GM12878 (cell line): ENCODE results near the gene FSD1L. TPM values are rescaled to one million over a fixed set of nuclear protein-coding genes. Genes with fewer than 3 reads are reported as not detected.

Source experiments
- BCL11A ChIP-seq: IDR thresholded peaks from 2 replicates; pipeline ENCODE4 v1.6.1; 2011; ENCODE audit warnings: low read depth, low read length
- CBFB ChIP-seq: IDR thresholded peaks from 2 replicates; pipeline ENCODE4 v1.6.1; 2016; ENCODE audit warnings: antibody characterized with exemption, low read depth
- ESRRA ChIP-seq: IDR thresholded peaks from 2 replicates; pipeline ENCODE4 v1.6.1; 2012; ENCODE audit warnings: mild to moderate bottlenecking, low read length, improper control_type of control experiment
- HCFC1 ChIP-seq: fragments of 150-350 bp; IDR thresholded peaks from 2 replicates; pipeline ENCODE4 v1.6.1; 2014; ENCODE audit warnings: low read length
- IKZF2 ChIP-seq, 2 experiments: fragments of 450-650 bp; IDR thresholded peaks; 2 replicates each; pipeline ENCODE4 v1.6.1; 2017; ENCODE audit warnings: mild to moderate bottlenecking in 2 of 2, moderate library complexity in 2 of 2
- IRF4 ChIP-seq: IDR thresholded peaks from 2 replicates; pipeline ENCODE4 v1.6.1; 2011; ENCODE audit warnings: low read depth, low read length
- MYB ChIP-seq: fragments of 150-350 bp; IDR thresholded peaks from 2 replicates; pipeline ENCODE4 v1.6.1; 2014; ENCODE audit warnings: mild to moderate bottlenecking, low read depth, low read length, borderline replicate concordance
- MYC ChIP-seq: IDR thresholded peaks from 2 replicates; pipeline ENCODE4 v1.6.1; 2011; ENCODE audit warnings: mild to moderate bottlenecking, low read length, moderate library complexity, inconsistent platforms; ENCODE audit not compliant: insufficient read depth, insufficient replicate concordance, insufficient read length, severe bottlenecking
- NFYA ChIP-seq: IDR thresholded peaks from 2 replicates; pipeline ENCODE4 v1.6.1; 2011; ENCODE audit warnings: low read depth, mild to moderate bottlenecking, low read length, improper control_type of control experiment, borderline replicate concordance
- NFYB ChIP-seq: IDR thresholded peaks from 2 replicates; pipeline ENCODE4 v1.6.1; 2011; ENCODE audit warnings: low read depth, mild to moderate bottlenecking, low read length, improper control_type of control experiment, moderate library complexity; ENCODE audit not compliant: insufficient read depth
- POLR2AphosphoS2 ChIP-seq: IDR thresholded peaks from 2 replicates; pipeline ENCODE4 v1.6.1; 2011; ENCODE audit warnings: low read depth, mild to moderate bottlenecking, low read length, improper control_type of control experiment, moderate library complexity
- RAD21 ChIP-seq: IDR thresholded peaks from 2 replicates; pipeline ENCODE4 v1.6.1; 2011; ENCODE audit warnings: mild to moderate bottlenecking, low read depth, low read length, moderate library complexity; ENCODE audit not compliant: insufficient read depth
- RFX5 ChIP-seq: IDR thresholded peaks from 2 replicates; pipeline ENCODE4 v1.6.1; 2011; ENCODE audit warnings: low read depth, low read length, improper control_type of control experiment
- SIX5 ChIP-seq: IDR thresholded peaks from 2 replicates; pipeline ENCODE4 v1.6.1; 2011; ENCODE audit warnings: mild to moderate bottlenecking, low read depth, low read length, moderate library complexity; ENCODE audit not compliant: severe bottlenecking
- SMAD5 ChIP-seq: IDR thresholded peaks from 2 replicates; pipeline ENCODE4 v1.6.1; 2016; ENCODE audit warnings: antibody characterized with exemption, low read depth
- SP1 ChIP-seq: IDR thresholded peaks from one replicate; pipeline ENCODE4 v1.6.1; 2011; ENCODE audit warnings: low read depth, low read length
- ZNF622 ChIP-seq: fragments of 450-650 bp; IDR thresholded peaks from 2 replicates; pipeline ENCODE4 v1.6.1; 2017; ENCODE audit warnings: mild to moderate bottlenecking, inconsistent platforms
- polyA plus RNA-seq, 11 experiments: library from polyadenylated mRNA; depleted of rRNA in 4 of 11; unstranded in 6 of 11; stranded (reverse) in 5 of 11; fragments of >200 nt; fragmentation: Nextera tagmentation in 4 of 11; fragmentation: Illumina TruSeq in 1 of 11; extraction: Ambion mirVana in 4 of 11; extraction: Trizol in 1 of 11; gene quantifications; 1 replicate in 1 of 11; 2 replicates in 10 of 11; pipeline versions ENCODE4 v1.2.1 to v1.2.3, GENCODE V29; 2011 to 2016; ENCODE audit warnings: inconsistent platforms in 2 of 11, missing spikeins in 2 of 11, low read depth in 1 of 11
- total RNA-seq, 4 experiments: library from RNA; depleted of rRNA in 3 of 4; stranded (reverse); fragments of >200 nt in 3 of 4; fragmentation: Illumina TruSeq in 1 of 4; extraction: Trizol in 1 of 4; gene quantifications; 2 replicates each; pipeline versions ENCODE4 v1.2.1 to v1.2.3, GENCODE V29; 2013 to 2021
- TF ChIP-seq, protein P1 (sequence below): IDR thresholded peaks from 2 replicates; pipeline ENCODE4 v1.6.1; 2011; ENCODE audit warnings: borderline replicate concordance, low read depth, mild to moderate bottlenecking, moderate library complexity, mixed read lengths, low read length; ENCODE audit not compliant: insufficient read depth; ENCODE audit errors: extremely low read length
- TF ChIP-seq, protein P2 (sequence below): fragments of 450-650 bp; formaldehyde crosslinking; IDR thresholded peaks from 2 replicates; pipeline ENCODE4 v1.5.0; 2022; ENCODE audit warnings: mild to moderate bottlenecking, missing genetic modification characterization
- TF ChIP-seq, protein P3 (sequence below): IDR thresholded peaks from 2 replicates; pipeline ENCODE4 v1.6.1; 2011; ENCODE audit warnings: low read depth, low read length, improper control_type of control experiment, borderline replicate concordance
- TF ChIP-seq, protein P4 (sequence below): fragments of 450-650 bp; IDR thresholded peaks from 2 replicates; pipeline ENCODE4 v1.6.1; 2017; ENCODE audit warnings: low read depth, mild to moderate bottlenecking, moderate library complexity
- TF ChIP-seq, protein P5 (sequence below): fragments of 450-650 bp; IDR thresholded peaks from 2 replicates; pipeline ENCODE4 v1.6.1; 2017; ENCODE audit warnings: mild to moderate bottlenecking

Gene FSD1L
- total and polyA plus RNA-seq, 10 of the 15 experiments (the other 5 are each of a cell fraction or from before 2014, with no cell fraction given): 11.9 to 52.4 (median 17.0) TPM

DNA sequence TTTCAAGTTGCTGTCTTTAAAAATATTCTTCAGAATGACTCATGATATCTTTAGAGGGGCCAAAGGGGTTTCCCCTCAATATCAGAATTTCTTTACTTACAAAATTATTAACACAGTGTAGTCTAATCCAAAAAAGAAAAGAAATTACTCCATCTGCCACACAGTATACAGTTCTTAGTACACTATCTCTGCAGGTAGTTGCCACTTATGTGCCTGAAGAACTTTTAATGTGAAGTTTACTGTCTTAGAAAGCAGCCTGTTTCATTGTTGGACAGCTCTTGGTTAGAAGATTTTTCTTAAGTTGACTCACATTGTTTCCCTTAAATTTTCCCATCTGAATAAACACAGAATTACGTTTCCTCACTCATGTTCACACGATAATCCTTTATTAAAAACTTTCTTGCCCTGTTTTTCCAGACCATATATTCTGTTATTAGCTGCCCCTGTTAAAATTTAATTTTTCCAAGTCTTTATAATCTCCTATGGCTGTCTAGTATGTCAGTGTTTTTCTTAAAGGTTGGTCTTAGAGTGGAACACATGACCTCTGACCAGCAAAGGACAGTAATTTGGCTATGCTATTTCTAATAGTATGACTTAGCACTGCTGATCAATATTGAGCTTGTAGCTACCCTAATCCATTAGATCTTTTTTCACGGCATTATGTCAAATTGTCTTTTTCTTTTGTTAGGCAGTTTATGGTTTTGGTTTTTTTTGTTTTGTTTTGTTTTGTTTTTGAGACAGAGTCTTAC is 88.3 kb downstream of the FSD1L start (continued):
- TF ChIP-seq, protein P1, sequence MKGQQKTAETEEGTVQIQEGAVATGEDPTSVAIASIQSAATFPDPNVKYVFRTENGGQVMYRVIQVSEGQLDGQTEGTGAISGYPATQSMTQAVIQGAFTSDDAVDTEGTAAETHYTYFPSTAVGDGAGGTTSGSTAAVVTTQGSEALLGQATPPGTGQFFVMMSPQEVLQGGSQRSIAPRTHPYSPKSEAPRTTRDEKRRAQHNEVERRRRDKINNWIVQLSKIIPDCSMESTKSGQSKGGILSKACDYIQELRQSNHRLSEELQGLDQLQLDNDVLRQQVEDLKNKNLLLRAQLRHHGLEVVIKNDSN: no peak
- TF ChIP-seq, protein P2, sequence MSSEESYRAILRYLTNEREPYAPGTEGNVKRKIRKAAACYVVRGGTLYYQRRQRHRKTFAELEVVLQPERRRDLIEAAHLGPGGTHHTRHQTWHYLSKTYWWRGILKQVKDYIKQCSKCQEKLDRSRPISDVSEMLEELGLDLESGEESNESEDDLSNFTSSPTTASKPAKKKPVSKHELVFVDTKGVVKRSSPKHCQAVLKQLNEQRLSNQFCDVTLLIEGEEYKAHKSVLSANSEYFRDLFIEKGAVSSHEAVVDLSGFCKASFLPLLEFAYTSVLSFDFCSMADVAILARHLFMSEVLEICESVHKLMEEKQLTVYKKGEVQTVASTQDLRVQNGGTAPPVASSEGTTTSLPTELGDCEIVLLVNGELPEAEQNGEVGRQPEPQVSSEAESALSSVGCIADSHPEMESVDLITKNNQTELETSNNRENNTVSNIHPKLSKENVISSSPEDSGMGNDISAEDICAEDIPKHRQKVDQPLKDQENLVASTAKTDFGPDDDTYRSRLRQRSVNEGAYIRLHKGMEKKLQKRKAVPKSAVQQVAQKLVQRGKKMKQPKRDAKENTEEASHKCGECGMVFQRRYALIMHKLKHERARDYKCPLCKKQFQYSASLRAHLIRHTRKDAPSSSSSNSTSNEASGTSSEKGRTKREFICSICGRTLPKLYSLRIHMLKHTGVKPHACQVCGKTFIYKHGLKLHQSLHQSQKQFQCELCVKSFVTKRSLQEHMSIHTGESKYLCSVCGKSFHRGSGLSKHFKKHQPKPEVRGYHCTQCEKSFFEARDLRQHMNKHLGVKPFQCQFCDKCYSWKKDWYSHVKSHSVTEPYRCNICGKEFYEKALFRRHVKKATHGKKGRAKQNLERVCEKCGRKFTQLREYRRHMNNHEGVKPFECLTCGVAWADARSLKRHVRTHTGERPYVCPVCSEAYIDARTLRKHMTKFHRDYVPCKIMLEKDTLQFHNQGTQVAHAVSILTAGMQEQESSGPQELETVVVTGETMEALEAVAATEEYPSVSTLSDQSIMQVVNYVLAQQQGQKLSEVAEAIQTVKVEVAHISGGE (CRISPR knock-in tag): no peak
- TF ChIP-seq HCFC1: no peak
- no peak for TF ChIP-seq CBFB
- TF ChIP-seq SP1: no peak
- TF ChIP-seq SIX5: no peak
- TF ChIP-seq, protein P3, sequence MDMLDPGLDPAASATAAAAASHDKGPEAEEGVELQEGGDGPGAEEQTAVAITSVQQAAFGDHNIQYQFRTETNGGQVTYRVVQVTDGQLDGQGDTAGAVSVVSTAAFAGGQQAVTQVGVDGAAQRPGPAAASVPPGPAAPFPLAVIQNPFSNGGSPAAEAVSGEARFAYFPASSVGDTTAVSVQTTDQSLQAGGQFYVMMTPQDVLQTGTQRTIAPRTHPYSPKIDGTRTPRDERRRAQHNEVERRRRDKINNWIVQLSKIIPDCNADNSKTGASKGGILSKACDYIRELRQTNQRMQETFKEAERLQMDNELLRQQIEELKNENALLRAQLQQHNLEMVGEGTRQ: no peak
- peak; percentile 17 to 44; a peak in 2 of 4 replicates for TF ChIP-seq IKZF2 (IDR thresholded peaks at IDR 0.05)
- TF ChIP-seq MYB: no peak
- no peak for TF ChIP-seq ESRRA
- TF ChIP-seq, protein P4, sequence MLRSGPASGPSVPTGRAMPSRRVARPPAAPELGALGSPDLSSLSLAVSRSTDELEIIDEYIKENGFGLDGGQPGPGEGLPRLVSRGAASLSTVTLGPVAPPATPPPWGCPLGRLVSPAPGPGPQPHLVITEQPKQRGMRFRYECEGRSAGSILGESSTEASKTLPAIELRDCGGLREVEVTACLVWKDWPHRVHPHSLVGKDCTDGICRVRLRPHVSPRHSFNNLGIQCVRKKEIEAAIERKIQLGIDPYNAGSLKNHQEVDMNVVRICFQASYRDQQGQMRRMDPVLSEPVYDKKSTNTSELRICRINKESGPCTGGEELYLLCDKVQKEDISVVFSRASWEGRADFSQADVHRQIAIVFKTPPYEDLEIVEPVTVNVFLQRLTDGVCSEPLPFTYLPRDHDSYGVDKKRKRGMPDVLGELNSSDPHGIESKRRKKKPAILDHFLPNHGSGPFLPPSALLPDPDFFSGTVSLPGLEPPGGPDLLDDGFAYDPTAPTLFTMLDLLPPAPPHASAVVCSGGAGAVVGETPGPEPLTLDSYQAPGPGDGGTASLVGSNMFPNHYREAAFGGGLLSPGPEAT: peak; percentile 31; the same call in 1 of the 2 replicates
- no peak for TF ChIP-seq POLR2AphosphoS2
- TF ChIP-seq IRF4: peak; percentile 68; the same call in 1 of the 2 replicates
- no peak for TF ChIP-seq RFX5
- no peak for TF ChIP-seq SMAD5
- 0 out of 2 replicates have a peak, but pooled peaks have one; percentile 30 for TF ChIP-seq BCL11A
- TF ChIP-seq NFYB: no peak
- no peak for TF ChIP-seq NFYA
- no peak for TF ChIP-seq RAD21
- TF ChIP-seq, protein P5, sequence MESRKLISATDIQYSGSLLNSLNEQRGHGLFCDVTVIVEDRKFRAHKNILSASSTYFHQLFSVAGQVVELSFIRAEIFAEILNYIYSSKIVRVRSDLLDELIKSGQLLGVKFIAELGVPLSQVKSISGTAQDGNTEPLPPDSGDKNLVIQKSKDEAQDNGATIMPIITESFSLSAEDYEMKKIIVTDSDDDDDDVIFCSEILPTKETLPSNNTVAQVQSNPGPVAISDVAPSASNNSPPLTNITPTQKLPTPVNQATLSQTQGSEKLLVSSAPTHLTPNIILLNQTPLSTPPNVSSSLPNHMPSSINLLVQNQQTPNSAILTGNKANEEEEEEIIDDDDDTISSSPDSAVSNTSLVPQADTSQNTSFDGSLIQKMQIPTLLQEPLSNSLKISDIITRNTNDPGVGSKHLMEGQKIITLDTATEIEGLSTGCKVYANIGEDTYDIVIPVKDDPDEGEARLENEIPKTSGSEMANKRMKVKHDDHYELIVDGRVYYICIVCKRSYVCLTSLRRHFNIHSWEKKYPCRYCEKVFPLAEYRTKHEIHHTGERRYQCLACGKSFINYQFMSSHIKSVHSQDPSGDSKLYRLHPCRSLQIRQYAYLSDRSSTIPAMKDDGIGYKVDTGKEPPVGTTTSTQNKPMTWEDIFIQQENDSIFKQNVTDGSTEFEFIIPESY: no peak
- no peak for TF ChIP-seq MYC
- no peak for TF ChIP-seq ZNF622
